ENCODE results near the gene SH3BP2.

SH3BP2 gene

DNA sequence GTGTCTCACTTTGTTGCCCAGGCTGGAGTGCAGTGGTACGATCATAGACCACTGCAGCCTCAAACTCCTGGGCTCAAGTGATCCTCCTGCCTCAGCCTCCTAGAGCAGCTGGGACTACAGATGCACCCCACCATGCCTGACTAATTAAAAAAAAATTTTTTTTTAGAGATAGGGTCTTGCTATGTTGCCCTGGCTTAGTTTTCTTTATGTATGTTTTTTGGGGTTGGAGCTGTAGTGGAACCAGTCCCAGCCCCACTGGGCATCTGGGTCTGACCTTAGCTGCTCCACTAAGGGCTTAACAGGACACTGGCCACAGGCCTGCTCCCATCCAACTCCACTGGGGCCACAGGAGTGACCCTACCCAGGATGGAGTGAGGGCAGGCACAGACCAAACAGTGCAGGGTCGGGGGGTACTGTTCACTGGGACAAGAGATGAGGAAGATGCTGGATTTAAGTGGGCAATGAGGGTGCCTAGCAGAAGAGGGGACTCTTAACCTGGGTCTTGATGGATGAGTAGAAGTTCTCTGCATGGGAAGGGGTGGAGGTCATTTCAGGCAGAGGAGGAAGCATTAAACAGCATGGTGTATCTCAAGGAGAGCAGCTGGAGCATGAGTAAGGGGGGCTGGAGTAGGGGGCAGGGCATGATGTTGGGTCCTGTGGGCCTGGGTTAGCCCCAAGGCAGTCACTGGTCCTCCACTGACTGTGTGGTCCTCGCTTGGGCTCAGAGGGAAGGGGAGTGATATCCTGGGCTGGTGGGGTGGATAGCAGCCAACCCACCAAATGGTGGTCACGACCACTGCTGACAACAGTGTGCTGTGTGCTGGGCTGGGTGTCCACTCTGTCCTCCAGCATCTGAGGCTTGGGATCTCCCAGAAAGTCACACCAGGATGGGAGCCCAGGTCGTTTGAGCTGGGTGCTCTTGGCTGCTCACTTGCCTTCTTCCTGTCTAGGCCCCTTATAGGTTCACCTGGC is 26.6 kb downstream of the SH3BP2 start:
- no peak for DNase-seq

DNA sequence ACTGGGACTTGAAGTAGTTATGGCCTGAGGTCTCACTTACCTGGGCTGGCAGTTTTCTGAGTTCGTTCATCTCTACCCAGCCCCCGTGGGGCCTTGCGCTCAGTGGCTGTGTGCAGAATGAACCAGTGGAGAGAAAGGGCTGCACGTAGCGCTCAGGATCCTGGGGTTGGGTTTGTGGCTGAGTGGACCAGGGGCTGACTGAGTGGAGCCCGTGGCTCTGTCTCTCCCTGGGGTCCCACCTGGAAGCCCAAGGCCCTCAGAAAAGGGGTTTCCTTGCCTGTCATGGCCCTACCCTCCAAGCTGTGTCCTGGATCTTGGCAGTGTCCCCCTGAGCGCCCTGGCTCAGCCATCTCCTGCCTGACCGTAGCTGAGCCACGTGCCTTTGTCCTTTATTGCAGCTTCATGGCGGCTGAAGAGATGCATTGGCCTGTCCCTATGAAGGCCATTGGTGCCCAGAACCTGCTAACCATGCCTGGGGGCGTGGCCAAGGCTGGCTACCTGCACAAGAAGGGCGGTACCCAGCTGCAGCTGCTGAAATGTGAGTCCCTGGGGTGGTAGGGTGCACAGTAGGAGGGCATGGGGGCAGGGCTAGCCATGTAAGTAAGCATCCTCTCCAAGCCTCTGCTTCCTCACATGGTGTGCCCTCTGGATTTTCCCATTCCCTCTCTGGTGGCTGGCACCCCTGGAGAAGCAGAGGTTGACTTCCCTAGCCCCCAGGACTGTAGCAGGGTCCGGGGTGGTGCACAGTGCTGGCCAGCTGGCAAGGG is 27.5 kb downstream of the SH3BP2 start:
- no peak for DNase-seq

DNA sequence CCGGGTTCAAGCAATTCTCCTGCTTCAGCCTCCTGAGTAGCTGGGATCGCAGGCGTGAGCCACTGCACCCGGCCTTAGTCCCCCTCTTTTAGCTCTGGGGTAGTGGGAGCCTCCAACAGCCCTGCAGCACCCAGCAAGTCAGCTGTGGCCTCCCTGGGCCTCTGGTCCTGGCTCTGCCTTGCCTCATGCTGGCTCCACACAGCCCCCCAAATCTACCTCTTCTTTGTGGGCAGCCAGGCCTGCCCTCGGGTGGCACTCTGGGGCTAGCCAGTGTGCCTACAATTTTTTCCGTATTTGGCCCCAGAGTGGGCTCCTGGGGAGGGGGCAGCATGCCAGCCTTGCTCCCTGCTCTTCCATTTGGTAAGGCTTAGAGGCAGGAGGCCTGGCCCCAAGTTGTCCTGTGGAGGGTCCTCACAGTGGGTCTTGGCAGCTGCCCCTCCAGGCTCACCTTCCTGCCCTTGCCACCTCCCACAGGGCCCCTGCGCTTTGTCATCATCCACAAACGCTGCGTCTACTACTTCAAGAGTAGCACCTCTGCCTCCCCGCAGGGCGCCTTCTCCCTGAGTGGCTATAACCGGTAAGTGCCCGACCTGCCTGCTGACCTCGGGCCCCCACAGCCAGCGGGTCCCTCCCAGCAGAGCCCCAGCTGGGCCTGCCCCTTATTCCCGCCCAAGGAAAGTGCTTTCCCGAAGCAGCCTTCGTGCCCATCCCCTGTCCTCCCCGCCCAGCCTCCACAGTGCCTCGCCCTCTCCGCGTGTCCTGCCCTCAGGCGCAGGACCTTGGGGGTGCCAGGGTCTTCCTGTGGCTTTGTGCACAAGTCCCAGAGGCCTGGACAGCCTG is 29.8 kb downstream of the SH3BP2 start:
- no peak for DNase-seq

DNA sequence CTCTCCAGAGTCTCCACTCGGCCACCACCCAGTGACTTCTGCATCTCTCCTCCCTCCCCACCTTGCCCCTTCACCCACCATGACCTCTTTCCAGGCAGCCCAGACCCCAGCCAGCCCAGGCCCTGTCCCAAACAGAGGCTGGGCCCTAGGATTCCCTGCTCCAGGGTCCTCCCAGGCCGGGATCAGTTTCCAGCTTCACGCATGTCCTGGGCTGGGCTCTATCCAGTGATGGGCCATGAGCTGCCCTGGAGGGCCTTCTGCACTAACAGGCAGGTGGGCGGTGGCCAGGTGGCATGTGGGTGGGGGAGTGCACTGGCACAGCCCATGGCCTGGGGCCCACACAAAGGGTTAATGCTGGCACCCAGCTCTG is 30.4 kb downstream of the SH3BP2 start:
- no peak for DNase-seq

DNA sequence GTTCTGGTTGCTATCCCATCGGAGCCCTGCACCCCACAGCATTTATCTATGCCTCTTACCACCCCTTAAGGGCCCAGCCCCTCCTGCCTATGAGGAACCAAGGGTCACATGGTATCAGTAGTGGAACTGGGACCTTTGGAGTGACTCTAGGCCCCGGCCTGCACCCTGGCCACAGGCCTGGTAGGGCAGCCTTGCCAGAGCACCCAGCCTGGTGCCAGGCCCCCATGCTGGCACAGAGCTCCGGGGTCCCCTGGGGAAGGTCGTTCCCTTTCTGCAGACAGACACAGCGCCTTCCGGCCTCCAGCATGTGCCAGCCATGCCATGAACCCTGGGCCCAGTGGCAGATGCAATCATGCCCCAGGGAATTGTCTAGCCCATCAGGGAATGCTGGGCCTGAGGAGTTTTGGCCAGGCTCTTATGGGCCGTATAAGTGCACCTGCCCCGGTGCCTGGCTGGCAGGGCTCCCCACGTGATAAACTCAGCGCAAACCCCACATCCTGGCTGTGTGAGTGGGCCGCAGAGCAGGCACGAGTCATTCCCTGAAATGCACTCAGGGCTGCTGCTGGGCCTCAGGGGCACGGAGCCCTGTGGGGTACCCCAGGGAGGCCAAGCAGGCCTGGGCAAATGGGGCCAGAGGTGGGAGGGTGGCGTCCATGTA is 30.9 kb downstream of the SH3BP2 start:
- DNase-seq: no peak

DNA sequence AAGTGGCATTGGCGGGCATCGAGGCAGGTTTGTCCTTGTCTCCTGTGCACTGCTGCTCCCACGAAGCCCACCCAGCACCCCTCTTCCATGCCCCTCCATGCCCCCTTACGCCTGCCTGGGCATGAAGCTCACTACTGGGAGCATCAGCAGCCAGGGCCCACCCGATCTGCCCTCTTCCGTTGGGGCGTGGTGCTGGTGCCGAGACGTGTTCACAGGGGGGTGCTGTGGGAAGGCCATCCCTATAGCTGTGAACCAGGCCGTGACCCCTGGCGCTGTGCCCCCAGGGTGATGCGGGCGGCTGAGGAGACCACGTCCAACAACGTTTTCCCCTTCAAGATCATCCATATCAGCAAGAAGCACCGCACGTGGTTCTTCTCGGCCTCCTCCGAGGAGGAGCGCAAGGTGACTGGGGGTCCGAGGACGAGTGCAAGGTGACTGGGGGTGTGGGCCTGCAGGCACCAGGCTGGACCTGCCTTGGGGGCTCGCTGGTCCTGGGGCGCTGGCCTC is 31.5 kb downstream of the SH3BP2 start:
- no peak for DNase-seq

DNA sequence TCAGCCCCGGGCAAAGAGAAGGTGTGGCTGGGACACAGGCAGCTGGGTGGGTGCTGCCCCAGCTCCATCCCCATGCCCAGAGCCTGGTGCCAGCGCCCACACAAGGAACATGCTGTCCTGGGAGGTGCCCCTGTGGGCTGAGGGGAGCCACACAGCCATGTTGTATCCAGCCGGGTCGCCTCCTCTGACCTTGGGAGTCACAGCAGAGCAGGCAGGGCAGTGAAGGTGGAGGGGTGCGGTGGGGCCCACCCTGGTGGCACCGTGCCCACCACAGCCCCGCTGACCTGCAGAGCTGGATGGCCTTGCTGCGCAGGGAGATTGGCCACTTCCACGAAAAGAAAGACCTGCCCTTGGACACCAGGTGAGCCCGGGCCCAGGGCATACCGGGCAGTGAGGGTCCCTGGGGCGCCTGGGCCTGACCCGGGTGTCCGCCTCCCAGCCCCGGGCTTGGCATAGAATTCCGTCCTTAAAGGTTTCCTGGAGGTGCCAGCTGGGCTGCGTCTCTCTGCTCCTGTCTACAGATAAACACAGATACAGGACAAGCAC is 32.0 kb downstream of the SH3BP2 start:
- DNase-seq: no peak

DNA sequence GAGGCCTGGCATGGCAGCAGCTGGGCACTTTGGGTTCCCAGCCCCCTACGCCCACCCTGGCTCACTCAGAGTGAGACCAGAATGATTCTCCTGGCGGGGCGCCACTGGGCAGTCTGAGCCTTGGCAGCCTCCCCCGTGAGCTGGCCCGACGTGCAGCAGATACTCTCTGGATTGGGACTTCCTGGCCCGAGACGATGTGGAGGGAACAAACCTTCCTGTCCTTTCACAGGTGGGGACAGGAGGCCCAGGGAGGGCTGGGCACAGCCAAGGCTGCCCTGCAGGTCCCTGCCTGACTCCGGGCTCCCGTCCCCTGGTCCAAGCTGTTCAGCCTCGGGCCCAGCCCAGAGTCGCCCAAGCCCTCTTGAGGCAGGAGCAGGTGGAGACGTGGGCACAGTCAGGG is 32.9 kb downstream of the SH3BP2 start:
- peak in 2 of 14 donors; percentile 30 to 53 for DNase-seq

DNA sequence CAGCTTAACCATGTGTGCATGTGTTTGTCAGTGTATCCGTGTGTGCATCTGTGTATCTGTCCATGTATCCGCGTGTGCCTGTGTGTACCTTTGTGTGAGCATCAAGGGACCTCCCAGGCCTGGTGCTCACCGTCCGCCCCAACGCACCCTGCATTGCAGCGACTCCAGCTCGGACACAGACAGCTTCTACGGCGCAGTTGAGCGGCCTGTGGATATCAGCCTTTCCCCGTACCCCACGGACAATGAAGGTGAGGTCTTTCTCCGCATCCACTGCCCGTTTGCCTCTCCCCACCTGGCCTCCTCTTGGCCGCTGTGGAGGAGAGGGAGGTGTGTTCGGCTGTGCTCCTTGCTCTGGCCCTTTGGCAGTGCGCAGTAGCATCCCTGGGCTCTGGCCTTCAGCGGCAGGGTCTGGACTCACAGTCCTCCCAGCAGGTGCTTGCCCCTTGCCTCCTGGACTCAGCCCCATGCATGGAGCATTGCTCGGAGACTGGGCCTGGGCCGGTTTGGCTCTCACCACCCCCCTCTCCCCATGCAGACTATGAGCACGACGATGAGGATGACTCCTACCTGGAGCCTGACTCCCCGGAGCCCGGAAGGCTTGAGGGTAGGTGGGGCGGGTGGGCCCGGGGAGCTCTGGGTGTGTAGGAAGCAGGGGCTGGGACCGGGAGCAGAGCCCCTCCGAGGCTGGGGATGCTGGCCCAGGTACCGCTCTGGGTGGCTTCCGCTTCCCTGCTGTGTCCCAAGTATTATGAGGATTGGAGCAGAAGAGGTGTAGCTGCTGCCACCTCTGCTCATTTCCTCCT is 34.4 kb downstream of the SH3BP2 start:
- DNase-seq: no peak

DNA sequence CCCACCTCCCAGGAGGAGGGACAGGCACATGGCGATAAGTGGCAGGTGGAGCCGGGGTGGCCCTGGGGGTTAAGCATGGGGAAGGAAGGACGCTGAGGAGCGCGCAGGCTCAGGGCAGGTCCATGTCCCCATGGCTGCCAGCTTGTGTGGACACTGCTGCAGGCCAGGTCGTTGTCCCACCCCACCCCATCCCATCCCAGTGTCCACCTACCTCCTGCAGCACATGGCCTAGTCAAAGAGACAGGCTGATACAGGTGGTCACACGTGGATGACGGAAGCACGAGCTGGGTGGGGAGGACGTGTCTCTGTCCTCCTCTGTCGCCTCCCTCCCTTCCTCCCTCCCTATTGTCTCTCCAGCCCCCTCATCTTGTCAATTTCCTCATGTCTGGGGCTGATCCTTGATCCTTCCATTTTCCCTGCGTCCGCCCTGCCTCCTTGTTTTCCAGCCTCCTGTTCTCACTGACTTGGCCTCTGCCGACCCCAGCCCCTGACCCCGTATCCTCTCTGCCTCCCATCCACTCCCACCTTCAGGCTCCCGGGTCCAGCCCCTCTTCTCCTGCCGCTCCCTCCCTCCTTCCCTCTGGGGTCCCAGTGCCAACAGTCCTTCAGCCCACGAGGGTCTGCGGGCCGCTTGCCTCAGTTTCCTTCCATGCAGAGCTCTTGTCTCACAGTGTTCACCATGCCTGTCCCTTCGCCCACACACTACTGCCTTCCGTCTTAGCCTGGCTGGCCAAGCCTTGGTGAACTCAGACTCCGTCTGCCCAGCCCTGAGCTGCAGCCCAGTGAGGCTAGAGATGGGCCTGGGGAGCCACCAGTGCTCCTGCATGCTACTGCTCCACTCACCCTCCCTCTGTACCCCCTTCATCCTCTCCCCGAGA is 35.2 kb downstream of the SH3BP2 start:
- DNase-seq: no peak

DNA sequence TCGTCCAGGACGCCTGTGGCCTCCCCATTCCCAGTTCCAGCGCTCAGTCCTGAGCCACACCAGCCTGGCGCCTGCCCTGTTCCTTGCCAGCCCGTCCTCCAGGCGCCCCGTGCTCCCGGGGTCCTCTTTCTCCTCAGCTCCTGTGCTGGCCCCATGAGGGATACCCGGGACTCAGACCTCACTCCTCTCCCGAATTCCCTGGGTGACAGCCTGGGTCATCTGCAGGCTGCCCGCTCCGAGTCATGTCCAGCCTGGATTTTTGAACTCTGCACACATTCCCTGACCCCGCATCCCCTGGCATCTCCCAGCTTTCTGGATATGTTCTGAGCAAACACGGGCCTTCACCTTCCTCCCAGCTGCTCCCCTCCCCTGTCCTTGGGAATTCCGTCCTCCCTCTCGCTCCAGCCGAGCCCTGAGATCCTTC is 35.9 kb downstream of the SH3BP2 start:
- no peak for DNase-seq

DNA sequence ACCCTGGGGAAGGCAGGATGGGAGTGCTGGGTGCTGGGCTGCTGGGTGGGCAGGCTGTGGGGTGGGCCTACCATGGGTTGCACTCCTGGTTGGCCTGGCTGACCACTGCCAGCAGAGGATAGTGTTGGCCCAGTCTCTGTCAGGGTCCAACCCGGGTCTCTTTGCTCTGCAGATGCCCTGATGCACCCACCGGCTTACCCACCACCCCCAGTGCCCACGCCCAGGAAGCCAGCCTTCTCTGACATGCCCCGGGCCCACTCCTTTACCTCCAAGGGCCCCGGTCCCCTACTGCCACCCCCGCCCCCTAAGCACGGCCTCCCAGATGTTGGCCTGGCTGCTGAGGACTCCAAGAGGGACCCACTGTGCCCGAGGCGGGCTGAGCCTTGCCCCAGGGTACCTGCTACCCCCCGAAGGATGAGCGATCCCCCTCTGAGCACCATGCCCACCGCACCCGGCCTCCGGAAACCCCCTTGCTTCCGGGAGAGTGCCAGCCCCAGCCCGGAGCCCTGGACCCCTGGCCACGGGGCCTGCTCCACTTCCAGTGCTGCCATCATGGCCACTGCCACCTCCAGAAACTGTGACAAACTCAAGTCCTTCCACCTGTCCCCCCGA is 36.5 kb downstream of the SH3BP2 start:
- DNase-seq: no peak

DNA sequence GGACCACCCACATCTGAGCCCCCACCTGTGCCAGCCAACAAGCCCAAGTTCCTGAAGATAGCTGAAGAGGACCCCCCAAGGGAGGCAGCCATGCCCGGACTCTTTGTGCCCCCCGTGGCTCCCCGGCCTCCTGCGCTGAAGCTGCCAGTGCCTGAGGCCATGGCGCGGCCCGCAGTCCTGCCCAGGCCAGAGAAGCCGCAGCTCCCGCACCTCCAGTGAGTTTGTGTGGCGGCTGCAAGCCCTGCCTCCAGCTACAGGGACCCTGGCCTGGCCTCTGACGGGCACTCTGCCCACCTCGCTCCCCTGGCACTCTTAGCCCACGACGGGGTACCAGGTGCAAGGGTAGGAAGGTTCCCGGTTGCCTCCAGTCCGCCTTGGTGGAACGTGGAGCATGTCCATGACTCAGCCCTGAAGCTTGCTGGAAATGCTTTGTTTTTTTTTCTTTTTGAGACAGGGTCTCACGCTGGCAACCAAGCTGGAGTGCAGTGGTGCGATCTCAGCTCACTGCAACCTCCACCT is 37.1 kb downstream of the SH3BP2 start:
- DNase-seq: no peak

DNA sequence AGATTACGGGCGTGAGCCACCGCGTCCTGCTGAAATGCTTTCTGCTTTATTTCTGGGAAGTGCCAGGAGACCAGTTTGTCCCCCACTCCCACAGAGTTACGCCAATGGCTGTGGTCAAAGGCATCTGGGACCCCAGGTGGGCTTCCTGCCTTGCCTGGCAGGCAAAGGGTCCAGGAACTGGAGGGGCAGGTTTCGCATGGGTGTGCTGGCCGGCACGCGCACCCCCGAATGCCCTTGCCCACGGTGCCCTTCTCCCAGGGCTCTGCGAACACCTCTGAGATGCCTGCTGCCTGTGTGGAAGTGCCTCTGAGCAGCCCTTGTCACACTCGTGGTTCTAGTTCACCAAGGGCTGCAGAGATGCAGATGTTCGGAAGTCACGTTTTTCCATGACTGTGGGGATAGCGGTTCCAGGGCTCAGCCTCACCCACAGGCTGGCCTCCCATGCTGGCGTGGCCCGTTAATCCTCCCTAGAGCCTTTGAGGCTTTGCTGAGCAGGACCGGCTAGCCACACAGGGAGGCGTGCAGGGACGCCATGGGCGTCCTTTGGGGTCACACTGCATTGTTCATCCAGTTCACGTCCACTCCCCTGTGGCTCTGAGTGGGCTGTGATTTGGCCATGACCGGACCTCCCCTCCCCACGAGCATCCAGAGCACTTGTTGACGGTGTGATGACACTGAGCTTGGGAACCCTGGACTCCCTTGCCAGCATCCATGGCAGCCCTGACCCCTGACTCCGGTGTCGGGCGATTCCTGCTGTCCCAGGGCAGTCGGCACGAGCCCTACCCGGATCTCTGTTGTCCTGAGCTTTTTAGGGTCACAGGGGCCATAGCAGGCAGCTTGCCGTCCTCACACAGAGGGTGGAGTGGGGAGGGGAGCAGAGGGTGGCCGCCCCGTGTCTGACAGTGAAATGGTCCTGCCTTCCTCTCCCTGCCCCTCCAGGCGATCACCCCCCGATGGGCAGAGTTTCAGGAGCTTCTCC is 38.0 kb downstream of the SH3BP2 start:
- no peak for DNase-seq

DNA sequence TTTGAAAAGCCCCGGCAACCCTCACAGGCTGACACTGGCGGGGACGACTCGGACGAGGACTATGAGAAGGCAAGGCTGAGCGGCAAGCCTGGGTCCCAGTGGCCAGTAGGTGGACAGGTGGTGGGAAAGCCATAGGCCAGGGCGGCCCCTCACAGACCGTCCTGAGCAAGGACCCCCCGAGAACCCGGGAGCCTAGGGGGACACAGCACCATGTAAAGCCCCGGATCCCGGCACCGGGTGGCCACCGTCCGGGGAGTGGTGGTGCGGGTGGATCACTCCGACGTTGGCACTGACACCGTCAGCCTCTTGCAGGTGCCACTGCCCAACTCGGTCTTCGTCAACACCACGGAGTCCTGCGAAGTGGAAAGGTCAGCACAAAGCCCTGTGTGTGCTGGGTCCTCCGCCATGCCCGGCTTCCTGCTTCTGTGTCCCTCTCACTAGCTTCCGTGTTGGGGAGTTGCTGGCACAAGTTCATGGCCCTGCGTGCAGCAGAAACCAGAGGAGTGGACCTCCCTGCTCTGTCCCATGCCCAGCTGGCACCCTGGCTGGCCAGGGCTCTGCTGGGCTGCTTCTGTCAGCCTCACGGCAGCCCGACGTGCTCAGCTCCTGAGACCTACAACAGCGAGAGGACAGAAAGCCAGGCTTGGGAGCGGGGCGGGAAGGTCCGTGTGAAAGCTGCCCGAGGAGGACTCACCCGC is 38.9 kb downstream of the SH3BP2 start:
- DNase-seq: no peak

DNA sequence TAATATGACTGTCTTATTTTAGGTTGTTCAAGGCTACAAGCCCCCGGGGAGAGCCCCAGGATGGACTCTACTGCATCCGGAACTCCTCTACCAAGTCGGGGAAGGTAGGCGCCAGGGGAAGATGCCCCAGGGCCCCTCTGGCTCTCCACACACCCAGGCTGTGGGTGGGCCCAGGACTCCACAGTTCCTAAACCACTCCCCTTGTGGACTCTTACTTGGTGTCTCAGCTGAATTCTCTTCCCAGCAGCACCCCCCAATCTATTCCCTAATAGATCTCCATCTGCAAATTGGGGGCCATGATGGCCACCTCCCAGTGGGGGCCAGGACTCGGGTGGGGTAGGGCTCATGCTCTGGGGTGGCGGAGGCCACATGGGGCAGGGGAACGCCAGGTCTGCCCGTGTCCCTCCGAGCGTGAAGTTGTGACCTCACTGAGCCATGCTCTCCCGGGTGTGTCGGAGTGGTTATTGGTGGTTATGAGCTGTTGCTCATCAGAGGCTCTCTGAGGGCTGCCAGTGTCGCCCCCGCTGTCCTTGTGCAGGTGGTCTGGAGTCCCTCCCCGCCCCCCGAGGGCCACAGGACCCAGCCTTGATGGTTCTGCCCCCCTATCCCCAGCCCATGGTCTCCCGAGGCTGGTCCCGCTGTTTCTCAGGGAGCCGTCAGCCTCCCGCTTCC is 39.6 kb downstream of the SH3BP2 start:
- DNase-seq: no peak

Data from C1 segment of cervical spinal cord (tissue), 14 donors.